Immature natural killer cell (primary cell): ENCODE data around the gene LAIR1. TPM values are rescaled to one million over a fixed set of nuclear protein-coding genes. Genes with fewer than 3 reads are reported as not detected.

ENCODE experiments used
- DNase-seq, 3 donors: peaks; one replicate each; pipeline ENCODE4 v3.0.0; 2022; ENCODE audit warnings: mixed read lengths in 1 of 3
- H3K27ac Mint-ChIP-seq, 6 donors: one replicate each; pipeline ENCODE4 v1.8.0; 2020; ENCODE audit warnings: mixed read lengths in 6 of 6, mild to moderate bottlenecking in 5 of 6, inconsistent platforms in 4 of 6, moderate library complexity in 3 of 6
- H3K27me3 Mint-ChIP-seq, 3 donors: one replicate each; pipeline ENCODE4 v1.8.0; 2020 to 2021; ENCODE audit warnings: low read depth in 3 of 3, mild to moderate bottlenecking in 3 of 3, mixed read lengths in 3 of 3, moderate library complexity in 3 of 3, inconsistent platforms in 1 of 3
- H3K36me3 Mint-ChIP-seq, 3 donors: one replicate each; pipeline ENCODE4 v1.8.0; 2020; ENCODE audit warnings: mixed read lengths in 3 of 3, inconsistent platforms in 2 of 3, mild to moderate bottlenecking in 2 of 3
- H3K4me1 Mint-ChIP-seq, 2 donors: one replicate each; pipeline ENCODE4 v1.8.0; 2020; ENCODE audit warnings: inconsistent platforms in 2 of 2, mild to moderate bottlenecking in 2 of 2, mixed read lengths in 2 of 2, moderate library complexity in 1 of 2
- H3K4me3 Mint-ChIP-seq, 5 donors: one replicate each; pipeline ENCODE4 v1.8.0; 2020; ENCODE audit warnings: mild to moderate bottlenecking in 5 of 5, mixed read lengths in 5 of 5, inconsistent platforms in 3 of 5, moderate library complexity in 3 of 5
- H3K9me3 Mint-ChIP-seq, 6 donors: one replicate each; pipeline ENCODE4 v1.8.0; 2020; ENCODE audit warnings: mild to moderate bottlenecking in 6 of 6, mixed read lengths in 6 of 6, inconsistent platforms in 4 of 6, moderate library complexity in 3 of 6
- polyA plus RNA-seq, 3 donors: library from polyadenylated mRNA; unstranded; fragments of 300-500 nt; fragmentation: Illumina TruSeq; gene quantifications; one replicate each; pipeline ENCODE4 v1.2.3, GENCODE V29; 2021

Gene LAIR1
- polyA plus RNA-seq, 3 donors from 2014 or later, result 86.9 to 247 (median 126) TPM

DNA sequence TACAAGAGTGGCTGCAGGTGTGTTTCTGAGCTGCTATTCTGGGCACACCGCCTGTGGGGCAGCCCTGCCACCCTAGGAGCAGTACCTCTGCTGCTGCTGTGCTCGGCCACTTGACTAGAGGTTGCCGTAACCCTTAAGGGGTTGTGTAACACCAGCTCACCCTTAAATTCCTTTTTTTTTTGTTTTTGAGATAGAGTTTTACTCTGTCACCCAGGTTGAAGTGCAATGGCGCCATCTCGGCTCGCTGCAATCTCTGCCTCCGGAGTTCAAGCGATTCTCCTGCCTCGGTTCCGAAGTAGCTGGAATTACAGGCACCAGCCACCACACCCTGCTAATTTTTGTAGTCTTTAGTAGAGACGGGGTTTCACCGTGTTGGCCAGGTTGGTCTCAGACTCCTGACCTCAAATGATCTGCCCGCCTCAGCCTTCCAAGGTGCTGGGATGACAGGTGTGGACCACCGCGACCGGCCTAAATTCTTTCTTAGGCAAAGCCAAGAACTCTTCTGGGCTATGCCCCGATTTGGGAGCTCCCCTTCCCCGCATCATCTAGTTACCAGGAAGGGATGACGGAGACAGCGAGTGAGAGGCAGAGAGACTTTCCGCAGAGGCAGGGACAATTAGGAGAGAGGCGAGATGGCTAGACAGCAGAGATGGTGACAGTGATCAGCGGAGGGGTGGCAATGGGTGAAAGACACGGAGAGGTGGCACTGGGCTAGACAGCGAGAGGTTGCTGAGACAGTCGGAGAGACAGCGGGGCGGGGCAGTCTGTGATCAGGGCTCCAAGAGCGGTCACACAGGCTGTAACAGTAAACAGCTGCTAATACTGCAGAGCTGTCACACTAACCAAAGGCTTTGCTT, 47.4 kb downstream of the LAIR1 start:
- Mint-ChIP-seq H3K27ac (peak overlapping the region in 1 of 6 donors; percentile 7), H3K4me1 (no peaks in the 10 kb centered on the region), H3K36me3 (no peaks in the 10 kb centered on the region), H3K9me3 (peaks cover 0 to 1% (median 0%) of the 10 kb centered on the region in 6 donors), H3K4me3 (no peak overlapping the region), H3K27me3 (peaks cover 4 to 16% (median 12%) of the 10 kb centered on the region in 3 donors)
- DNase-seq, result no peak

DNA sequence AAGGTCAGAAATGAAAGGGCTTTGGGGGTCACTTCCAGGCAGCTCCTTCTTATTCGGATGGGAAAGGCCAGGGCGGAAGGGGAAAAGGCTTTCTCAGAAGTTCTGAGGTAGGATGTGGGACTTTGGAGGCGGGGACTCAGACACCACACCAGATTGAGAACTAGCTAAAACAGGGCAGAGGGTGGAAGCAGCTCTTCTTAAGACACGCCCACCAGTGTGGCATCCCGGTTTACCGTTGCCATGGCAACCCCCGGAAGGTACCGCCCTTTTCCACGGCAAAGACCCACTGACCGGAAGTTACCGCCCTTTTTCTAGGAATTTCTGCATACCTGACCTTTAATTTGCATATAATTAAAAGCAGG, 48.0 kb downstream of the LAIR1 start:
- Mint-ChIP-seq H3K4me3 (no peak overlapping the region), H3K9me3 (peaks cover 0 to 1% (median 0%) of the 10 kb centered on the region in 6 donors), H3K27me3 (peaks cover 4 to 18% (median 15%) of the 10 kb centered on the region in 3 donors), H3K36me3 (no peaks in the 10 kb centered on the region), H3K4me1 (no peaks in the 10 kb centered on the region), H3K27ac (peak overlapping the region in 1 of 6 donors; percentile 55)
- no peak for DNase-seq

DNA sequence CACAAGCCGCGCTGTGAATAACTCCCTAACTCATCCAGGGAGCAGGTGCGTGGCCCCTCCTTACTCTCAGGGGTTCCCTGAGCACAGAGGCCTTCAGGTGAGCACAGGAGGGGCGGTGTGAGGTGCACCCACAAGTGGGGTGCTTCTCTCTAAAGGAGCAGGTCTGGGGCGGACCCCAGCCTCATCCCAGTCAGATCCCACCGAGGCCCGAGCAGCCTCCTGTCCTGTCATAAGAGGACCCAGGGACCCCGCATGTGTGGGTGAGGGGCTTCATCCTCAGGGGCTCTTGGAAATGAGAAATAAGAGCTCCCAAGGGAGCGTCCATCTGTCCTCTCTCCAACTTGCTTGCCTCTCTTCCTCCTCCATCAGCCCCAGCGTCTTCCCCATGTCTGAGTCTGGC, 48.8 kb downstream of the LAIR1 start:
- no peak for DNase-seq
- H3K27ac Mint-ChIP-seq, result peak overlapping the region in 1 of 6 donors; percentile 34

DNA sequence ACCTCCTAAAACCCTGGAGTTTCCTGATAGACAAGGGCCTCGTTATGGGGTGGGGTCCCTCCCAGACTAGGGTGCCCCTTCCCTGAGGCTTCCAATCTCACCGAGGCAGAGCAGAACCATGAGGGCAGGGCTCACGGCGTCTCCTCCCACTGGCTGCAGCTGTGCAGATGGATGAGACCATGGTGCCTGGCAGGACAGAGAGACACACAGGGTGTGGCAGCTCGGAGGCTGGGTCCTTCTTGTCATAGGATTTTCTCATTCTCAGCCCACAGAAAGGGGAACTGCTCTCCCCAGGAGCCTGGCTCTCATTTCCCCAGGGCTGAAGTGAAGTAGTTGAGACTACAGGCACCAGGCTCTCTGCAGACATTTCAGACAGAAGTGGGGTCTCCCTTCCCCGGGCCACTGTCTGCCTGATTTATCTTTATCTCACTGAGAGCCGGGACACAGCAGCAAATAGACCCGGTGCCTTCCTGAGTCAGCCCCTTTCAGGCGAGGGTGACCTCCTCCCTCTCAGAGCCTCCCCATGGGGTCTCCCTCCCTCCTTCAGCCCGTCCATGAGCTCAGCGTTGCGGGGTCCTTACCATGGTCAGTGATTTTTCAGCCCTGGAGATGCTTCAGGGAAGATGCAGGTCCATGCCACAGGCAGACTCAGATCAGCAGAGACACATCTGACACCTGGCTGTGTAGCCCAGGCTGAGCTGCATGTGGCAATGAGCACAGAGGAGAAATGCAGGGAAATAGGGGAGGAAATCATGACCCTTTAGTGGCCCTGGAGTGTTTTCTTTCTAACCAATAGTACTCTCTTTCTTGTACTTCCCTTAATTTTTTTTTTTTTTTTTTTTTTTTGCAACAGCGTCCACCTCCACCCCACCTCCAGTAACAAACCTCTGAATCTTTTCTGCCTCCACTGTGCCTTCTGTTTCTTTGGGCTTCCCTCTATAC, 52.0 kb downstream of the LAIR1 start, which contains the start of gene LILRA5:
TSS of gene LILRA5 (minus strand) at position 731 of the 942 bp plus-strand sequence. CDS start at position 584, 147 bp downstream.
- DNase-seq, result peak in 1 of 3 donors; percentile 12
- no peaks in the 10 kb centered on the region for H3K36me3 Mint-ChIP-seq
- H3K4me1 Mint-ChIP-seq, result no peaks in the 10 kb centered on the region
- H3K27ac Mint-ChIP-seq, result no peak within 1 kb of the TSS
- peaks cover 0 to 4% (median 0%) of the 10 kb centered on the region in 6 donors for H3K9me3 Mint-ChIP-seq
- H3K4me3 Mint-ChIP-seq, result no peak within 1 kb of the TSS
- H3K27me3 Mint-ChIP-seq, result peaks cover 4 to 17% (median 15%) of the 10 kb centered on the region in 3 donors

More for the DNA sequence above, 48.8 kb downstream of the LAIR1 start:
- Mint-ChIP-seq H3K4me3 (no peak overlapping the region), H3K9me3 (peaks cover 0 to 1% (median 0%) of the 10 kb centered on the region in 6 donors), H3K36me3 (no peaks in the 10 kb centered on the region), H3K4me1 (no peaks in the 10 kb centered on the region), H3K27me3 (peaks cover 4 to 19% (median 14%) of the 10 kb centered on the region in 3 donors)

DNA sequence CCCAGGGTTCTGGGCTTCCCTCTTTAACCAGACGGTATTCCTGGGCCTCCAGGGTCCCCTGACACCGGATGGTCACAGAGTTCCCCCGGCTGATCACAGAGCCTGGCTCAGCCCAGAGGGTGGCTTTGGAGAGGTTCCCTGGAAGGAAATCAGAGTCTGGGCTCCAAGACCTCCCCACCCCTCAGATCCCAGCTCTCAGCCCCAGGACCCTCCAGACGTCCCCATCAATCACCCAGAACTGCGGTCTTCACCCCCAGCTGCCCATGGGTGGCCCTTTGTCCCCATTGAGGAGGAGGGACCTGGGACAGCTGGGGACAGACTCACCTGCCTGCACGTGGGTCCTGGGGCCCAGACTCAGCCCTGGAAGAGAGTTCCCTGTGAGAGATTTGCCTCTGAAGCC, 52.7 kb downstream of the LAIR1 start:
- peaks cover 0 to 4% (median 0%) of the 10 kb centered on the region in 6 donors for H3K9me3 Mint-ChIP-seq
- no peaks in the 10 kb centered on the region for H3K36me3 Mint-ChIP-seq
- DNase-seq, result no peak
- H3K27ac Mint-ChIP-seq, result no peak overlapping the region
- no peaks in the 10 kb centered on the region for H3K4me1 Mint-ChIP-seq
- peaks cover 2 to 17% (median 12%) of the 10 kb centered on the region in 3 donors for H3K27me3 Mint-ChIP-seq
- no peak overlapping the region for H3K4me3 Mint-ChIP-seq

DNA sequence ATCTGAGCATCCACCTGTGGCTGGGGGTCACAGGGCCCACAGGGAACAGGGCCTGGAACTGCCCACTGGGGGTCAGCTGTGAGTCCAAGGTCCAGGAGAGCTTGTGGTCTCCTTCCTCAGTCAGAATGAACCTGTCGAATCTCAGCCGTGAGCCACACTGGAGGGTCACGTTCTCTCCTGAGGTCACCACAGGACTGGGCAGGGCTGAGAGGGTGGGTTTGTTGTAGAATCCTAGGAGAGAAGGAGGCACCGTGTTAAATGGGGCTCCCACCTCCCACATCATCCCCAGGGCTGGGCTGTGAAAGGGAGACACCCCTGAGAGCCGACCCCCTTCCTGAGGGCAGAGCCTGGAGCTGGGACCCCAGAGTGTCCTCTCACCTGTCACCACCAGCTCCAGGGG, 53.2 kb downstream of the LAIR1 start:
- Mint-ChIP-seq H3K9me3 (peaks cover 0 to 2% (median 0%) of the 10 kb centered on the region in 6 donors), H3K4me3 (no peak overlapping the region), H3K36me3 (no peaks in the 10 kb centered on the region), H3K27me3 (peaks cover 2 to 17% (median 15%) of the 10 kb centered on the region in 3 donors), H3K4me1 (no peaks in the 10 kb centered on the region), H3K27ac (no peak overlapping the region)
- DNase-seq, result no peak

DNA sequence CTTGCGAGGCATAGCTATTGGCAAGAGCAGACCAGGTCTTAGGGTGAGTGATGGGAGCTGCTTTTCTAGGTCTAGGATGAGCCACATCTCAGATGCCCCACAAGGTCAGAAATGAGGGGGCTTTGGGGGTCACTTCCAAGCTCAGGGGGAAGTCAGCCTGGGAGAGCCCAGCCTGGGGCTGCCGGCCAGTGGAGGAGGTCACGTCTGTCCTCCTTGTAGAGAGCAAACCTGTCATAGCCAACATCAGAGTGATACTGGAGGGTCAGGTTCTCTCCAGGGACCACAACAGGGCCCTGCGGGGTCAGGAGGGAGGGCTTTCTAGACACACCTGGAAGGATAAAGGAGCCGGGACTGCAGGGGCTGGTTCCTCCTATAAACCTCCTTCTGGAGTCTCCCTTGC, 54.2 kb downstream of the LAIR1 start:
- Mint-ChIP-seq H3K4me1 (no peaks in the 10 kb centered on the region), H3K27me3 (peaks cover 0 to 20% (median 16%) of the 10 kb centered on the region in 3 donors), H3K4me3 (no peak overlapping the region), H3K27ac (no peak overlapping the region), H3K36me3 (no peaks in the 10 kb centered on the region), H3K9me3 (peaks cover 0 to 2% (median 0%) of the 10 kb centered on the region in 6 donors)
- no peak for DNase-seq

DNA sequence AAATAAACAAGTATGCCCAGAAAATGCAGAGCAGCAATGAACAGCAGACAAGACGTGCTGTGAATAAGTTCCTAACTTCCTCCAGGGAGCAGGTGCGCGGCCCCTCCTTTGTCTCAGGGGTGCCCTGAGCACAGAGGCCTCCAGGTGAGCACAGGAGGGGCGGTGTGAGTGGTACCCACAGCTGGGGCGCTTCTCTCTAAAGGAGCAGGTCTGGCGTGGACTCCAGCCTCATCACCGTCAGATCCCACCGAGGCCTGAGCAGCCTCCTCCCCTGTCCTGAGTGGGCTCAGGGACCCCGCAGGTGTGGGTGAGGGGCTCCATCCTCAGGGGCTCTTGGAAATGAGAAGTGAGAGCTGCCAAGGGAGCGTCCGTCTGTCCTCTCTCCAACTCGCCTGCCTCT, 54.9 kb downstream of the LAIR1 start:
- Mint-ChIP-seq H3K4me1 (peaks cover 0 to 5% of the 10 kb centered on the region in 2 donors), H3K27me3 (peaks cover 0 to 22% (median 16%) of the 10 kb centered on the region in 3 donors), H3K4me3 (no peak overlapping the region), H3K27ac (no peak overlapping the region), H3K9me3 (peaks cover 0 to 2% (median 0%) of the 10 kb centered on the region in 6 donors), H3K36me3 (no peaks in the 10 kb centered on the region)
- no peak for DNase-seq

DNA sequence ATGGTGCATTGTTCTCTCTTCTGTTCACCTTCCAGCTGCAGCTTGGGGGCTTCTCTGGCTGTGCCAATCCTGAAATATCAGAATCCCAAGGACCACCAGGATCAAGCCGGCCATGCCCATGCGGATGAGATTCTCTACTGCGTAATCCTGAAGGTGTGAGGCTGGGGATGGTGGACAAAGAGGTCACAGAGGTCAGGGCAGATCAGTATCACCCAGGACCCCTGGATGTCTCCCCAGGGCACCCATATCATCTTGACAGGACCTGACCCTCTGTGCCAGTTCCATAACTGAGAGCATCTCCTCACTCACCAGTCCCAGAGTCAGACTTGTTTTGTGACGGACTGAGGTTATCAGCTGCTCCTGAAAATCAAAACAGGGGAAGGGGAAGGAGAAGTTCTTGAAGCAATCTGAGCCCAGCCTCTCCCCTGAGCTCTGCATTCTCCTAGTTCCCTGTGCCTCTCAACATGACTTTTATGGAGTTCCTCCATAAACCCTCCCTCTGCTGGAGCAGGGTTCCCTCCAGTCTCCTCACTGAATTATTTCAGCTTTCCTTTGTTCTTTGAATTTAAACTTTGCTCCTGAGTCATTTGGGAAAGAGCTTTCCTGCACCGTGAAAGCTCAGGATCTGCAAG, 57.2 kb downstream of the LAIR1 start:
- Mint-ChIP-seq H3K36me3 (no peaks in the 10 kb centered on the region), H3K27me3 (peaks cover 4 to 18% (median 14%) of the 10 kb centered on the region in 3 donors), H3K4me3 (no peak overlapping the region), H3K9me3 (peaks cover 0 to 2% (median 0%) of the 10 kb centered on the region in 6 donors), H3K27ac (no peak overlapping the region), H3K4me1 (peaks cover 3 to 10% of the 10 kb centered on the region in 2 donors)
- DNase-seq, result no peak

DNA sequence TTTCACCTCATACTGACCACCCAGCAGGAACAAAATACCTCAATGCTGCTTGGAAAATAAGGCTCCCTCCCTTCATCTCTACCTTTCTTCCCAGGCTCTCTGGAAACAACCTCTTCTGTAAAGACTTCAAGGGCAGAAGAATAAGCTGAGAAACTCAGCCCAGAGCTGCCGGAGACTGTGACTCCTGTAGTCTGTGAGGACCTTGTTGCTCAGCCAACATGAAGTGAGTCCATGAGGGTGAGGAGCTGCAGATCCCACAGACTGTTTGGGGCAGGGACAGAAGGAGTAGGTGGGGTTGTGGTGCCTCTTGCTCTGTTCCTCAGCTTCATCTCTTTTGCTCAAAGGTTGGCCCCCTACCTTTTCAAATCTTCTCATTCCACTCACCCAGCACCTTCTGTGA, 59.6 kb downstream of the LAIR1 start:
- H3K4me3 Mint-ChIP-seq, result peak overlapping the region in 2 of 5 donors; percentile 6
- no peak for DNase-seq
- H3K36me3 Mint-ChIP-seq, result no peaks in the 10 kb centered on the region
- peaks cover 6 to 12% (median 9%) of the 10 kb centered on the region in 3 donors for H3K27me3 Mint-ChIP-seq
- H3K27ac Mint-ChIP-seq, result no peak overlapping the region
- H3K9me3 Mint-ChIP-seq, result peaks cover 0 to 2% (median 0%) of the 10 kb centered on the region in 6 donors
- H3K4me1 Mint-ChIP-seq, result peaks cover 3 to 10% of the 10 kb centered on the region in 2 donors

DNA sequence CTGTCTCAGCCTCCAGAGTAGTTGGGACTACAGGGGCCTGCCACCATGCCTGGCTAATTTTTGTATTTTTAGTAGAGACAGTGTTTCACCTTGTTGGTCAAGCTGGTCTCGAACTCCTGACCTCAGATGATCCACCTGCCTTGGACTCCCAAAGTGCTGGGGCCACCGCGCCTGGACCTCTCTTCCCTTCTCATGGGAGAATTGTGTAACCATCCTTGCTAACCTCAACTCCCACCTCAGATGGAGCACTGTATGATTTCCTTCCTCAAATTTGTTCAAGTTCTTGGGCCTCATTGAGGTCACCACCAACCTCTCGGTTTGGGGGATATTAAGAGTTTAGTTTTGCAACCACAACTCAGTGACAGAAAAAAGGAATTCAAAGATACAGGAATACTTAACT, 62.5 kb downstream of the LAIR1 start:
- Mint-ChIP-seq H3K9me3 (no peaks in the 10 kb centered on the region), H3K27ac (no peak overlapping the region), H3K27me3 (peaks cover 6 to 16% (median 15%) of the 10 kb centered on the region in 3 donors), H3K36me3 (no peaks in the 10 kb centered on the region), H3K4me1 (peaks cover 3 to 10% of the 10 kb centered on the region in 2 donors), H3K4me3 (no peak overlapping the region)
- DNase-seq, result no peak
